ENCODE data around the gene CLPX.

- TF ChIP-seq, protein P1, sequence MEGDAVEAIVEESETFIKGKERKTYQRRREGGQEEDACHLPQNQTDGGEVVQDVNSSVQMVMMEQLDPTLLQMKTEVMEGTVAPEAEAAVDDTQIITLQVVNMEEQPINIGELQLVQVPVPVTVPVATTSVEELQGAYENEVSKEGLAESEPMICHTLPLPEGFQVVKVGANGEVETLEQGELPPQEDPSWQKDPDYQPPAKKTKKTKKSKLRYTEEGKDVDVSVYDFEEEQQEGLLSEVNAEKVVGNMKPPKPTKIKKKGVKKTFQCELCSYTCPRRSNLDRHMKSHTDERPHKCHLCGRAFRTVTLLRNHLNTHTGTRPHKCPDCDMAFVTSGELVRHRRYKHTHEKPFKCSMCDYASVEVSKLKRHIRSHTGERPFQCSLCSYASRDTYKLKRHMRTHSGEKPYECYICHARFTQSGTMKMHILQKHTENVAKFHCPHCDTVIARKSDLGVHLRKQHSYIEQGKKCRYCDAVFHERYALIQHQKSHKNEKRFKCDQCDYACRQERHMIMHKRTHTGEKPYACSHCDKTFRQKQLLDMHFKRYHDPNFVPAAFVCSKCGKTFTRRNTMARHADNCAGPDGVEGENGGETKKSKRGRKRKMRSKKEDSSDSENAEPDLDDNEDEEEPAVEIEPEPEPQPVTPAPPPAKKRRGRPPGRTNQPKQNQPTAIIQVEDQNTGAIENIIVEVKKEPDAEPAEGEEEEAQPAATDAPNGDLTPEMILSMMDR (conservative IDR thresholded peaks at IDR 0.05; ENCODE audit: low read length) = no peak
- TF ChIP-seq EZH2phosphoT487 (IDR thresholded peaks at IDR 0.05; ENCODE audit: borderline replicate concordance) = no peak
These were observed 10.6 kb downstream of the CLPX start for GRCh38 chr15:65174509-65174908.
